HUDEP-2 (cell line): ENCODE measurements around the gene KIAA0040.
"Not testable (repeated sequence)": the region's sequence is repeated elsewhere in the genome, so short reads cannot be mapped to it uniquely, and the experiment has no call there.

Experiments used
- DNase-seq, 76 experiments: peaks; one replicate each; lab custom pipeline; 2025; ENCODE audit not compliant: unreplicated experiment in 76 of 76; lab: John Stamatoyannopoulos, UW

Gene KIAA0040

GRCh38 chr1:175108331-175108820 is 84.2 kb downstream of the KIAA0040 start:
- DNase-seq = not testable (repeated sequence)
